HCT116 (cell line): ENCODE measurements around the gene TXNDC15.

Experiments
- EZH2 ChIP-seq: fragments of 200-600 bp; sonication (generic); IDR thresholded peaks from 2 replicates; pipeline ENCODE4 v1.6.1; 2017; ENCODE audit warnings: antibody characterized with exemption, mixed run types
- EZH2phosphoT487 ChIP-seq: fragments of 200-600 bp; IDR thresholded peaks from 2 replicates; pipeline ENCODE4 v1.6.1; 2018; ENCODE audit warnings: antibody characterized with exemption, borderline replicate concordance
- TF ChIP-seq, protein P1 (sequence below), 3 experiments: fragments of 200-600 bp in 1 of 3; sonication (generic) in 1 of 3; IDR thresholded peaks in 2 of 3; conservative IDR thresholded peaks in 1 of 3; 2 replicates each; pipeline ENCODE4 v1.5.1; 2012 to 2017; ENCODE audit warnings: low read depth in 2 of 3, low read length in 2 of 3, antibody characterized with exemption in 1 of 3, borderline replicate concordance in 1 of 3, control low read depth in 1 of 3, mild to moderate bottlenecking in 1 of 3, mixed read lengths in 1 of 3, mixed run types in 1 of 3, moderate library complexity in 1 of 3; ENCODE audit not compliant: insufficient read depth in 1 of 3

DNA sequence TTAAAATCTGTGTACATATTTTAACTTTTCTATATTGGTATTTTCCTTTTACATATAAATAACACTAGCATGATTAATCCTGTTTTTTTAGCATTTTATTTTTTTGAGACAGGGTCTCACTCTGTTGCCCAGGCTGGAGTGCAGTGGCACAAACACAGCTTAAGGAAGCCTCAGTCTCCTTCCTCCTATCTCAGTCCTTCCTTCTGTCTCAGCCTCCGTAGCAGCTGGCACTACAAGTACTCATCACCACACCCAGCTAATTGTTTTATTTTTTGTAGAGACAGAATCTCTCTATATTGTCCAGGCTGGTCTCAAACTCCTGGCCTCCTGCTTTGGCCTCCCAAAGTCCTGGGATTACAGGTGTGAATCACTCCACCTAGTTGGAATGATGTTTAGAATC, 29.9 kb upstream of the TXNDC15 start:
- TF ChIP-seq, protein P1, sequence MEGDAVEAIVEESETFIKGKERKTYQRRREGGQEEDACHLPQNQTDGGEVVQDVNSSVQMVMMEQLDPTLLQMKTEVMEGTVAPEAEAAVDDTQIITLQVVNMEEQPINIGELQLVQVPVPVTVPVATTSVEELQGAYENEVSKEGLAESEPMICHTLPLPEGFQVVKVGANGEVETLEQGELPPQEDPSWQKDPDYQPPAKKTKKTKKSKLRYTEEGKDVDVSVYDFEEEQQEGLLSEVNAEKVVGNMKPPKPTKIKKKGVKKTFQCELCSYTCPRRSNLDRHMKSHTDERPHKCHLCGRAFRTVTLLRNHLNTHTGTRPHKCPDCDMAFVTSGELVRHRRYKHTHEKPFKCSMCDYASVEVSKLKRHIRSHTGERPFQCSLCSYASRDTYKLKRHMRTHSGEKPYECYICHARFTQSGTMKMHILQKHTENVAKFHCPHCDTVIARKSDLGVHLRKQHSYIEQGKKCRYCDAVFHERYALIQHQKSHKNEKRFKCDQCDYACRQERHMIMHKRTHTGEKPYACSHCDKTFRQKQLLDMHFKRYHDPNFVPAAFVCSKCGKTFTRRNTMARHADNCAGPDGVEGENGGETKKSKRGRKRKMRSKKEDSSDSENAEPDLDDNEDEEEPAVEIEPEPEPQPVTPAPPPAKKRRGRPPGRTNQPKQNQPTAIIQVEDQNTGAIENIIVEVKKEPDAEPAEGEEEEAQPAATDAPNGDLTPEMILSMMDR (IDR thresholded peaks at IDR 0.05 in 2 of 3, conservative IDR thresholded peaks at IDR 0.05 in 1 of 3; ENCODE audit: borderline replicate concordance in 1 of 3, insufficient read depth in 1 of 3, low read depth in 2 of 3, low read length in 2 of 3), result no peak
- no peak for TF ChIP-seq EZH2
- TF ChIP-seq EZH2phosphoT487, result no peak
